IMR-90 (cell line): ENCODE measurements around the gene AGAP1. TPM values are rescaled to one million over a fixed set of nuclear protein-coding genes. Genes with fewer than 3 reads are reported as not detected.
A peak's percentile ranks its signal among the peaks of the same experiment; 100 is the strongest.

Source experiments
- ATAC-seq: fragments of 200-7000 bp; cut with Tn5 transposase; 2 replicates; pipeline ENCODE4 v1.9.1; 2020; ENCODE audit warnings: low read depth, mild to moderate bottlenecking, moderate library complexity
- BruUV-seq: library from RNA; stranded (reverse); fragments of 400-500 nt; replicated peaks from 2 replicates; lab custom pipeline; 2021; lab: Mats Ljungman, UMichigan
- CTCF ChIA-PET: fragments of 300-600 bp; formaldehyde crosslinking; extraction: SDS; loops from one replicate; lab custom pipeline; 2021; ENCODE audit warnings: antibody characterized with exemption; lab: Yijun Ruan, JAX
- POLR2A ChIA-PET: fragments of 300-600 bp; sonication (Branson Sonifier 250); formaldehyde crosslinking; loops from one replicate; lab custom pipeline; 2022; ENCODE audit warnings: antibody characterized with exemption; ENCODE audit not compliant: unreplicated experiment; lab: Charles Lee
- DNase-seq: peaks from one replicate; pipeline ENCODE4 v3.0.0; 2013
- H2AFZ ChIP-seq: replicated peaks from 2 replicates; pipeline ENCODE3; 2013; ENCODE audit warnings: low read length, mild to moderate bottlenecking; ENCODE audit not compliant: poor library complexity
- H2AK5ac ChIP-seq: 2 replicates; pipeline ENCODE4 v1.6.1; 2013; ENCODE audit warnings: low read depth, low read length, inconsistent platforms
- H2AK9ac ChIP-seq: replicated peaks from 2 replicates; pipeline ENCODE3; 2013; ENCODE audit warnings: mild to moderate bottlenecking, low read depth, low read length, moderate library complexity; ENCODE audit not compliant: poor library complexity
- H2BK120ac ChIP-seq: 2 replicates; pipeline ENCODE4 v1.6.1; 2013; ENCODE audit warnings: low read depth, low read length, inconsistent platforms
- H2BK15ac ChIP-seq: 3 replicates; pipeline ENCODE4 v1.6.1; 2013; ENCODE audit warnings: low read depth, low read length, inconsistent platforms
- H2BK20ac ChIP-seq: 2 replicates; pipeline ENCODE4 v1.6.1; 2013; ENCODE audit warnings: low read depth, mild to moderate bottlenecking, inconsistent platforms, low read length, moderate library complexity
- H2BK5ac ChIP-seq: 2 replicates; pipeline ENCODE4 v1.6.1; 2013; ENCODE audit warnings: mild to moderate bottlenecking, low read depth, low read length, inconsistent platforms; ENCODE audit not compliant: poor library complexity, severe bottlenecking
- H3K14ac ChIP-seq: replicated peaks from 2 replicates; pipeline ENCODE4 v1.6.1; 2013; ENCODE audit warnings: low read depth, low read length, inconsistent platforms
- H3K18ac ChIP-seq: 2 replicates; pipeline ENCODE4 v1.6.1; 2013; ENCODE audit warnings: low read depth, low read length, control low read depth
- H3K23ac ChIP-seq: 2 replicates; pipeline ENCODE4 v1.6.1; 2013; ENCODE audit warnings: low read depth, low read length, inconsistent platforms
- H3K27ac ChIP-seq: 2 replicates; pipeline ENCODE4 v1.5.1; 2013; ENCODE audit warnings: mild to moderate bottlenecking, control low read depth, low read length; ENCODE audit not compliant: insufficient read depth
- H3K27me3 ChIP-seq: 2 replicates; pipeline ENCODE4 v1.6.1; 2013; ENCODE audit warnings: low read length; ENCODE audit not compliant: control insufficient read depth, insufficient read depth
- H3K36me3 ChIP-seq: 2 replicates; pipeline ENCODE4 v1.6.1; 2013; ENCODE audit warnings: low read length, mixed read lengths; ENCODE audit not compliant: control insufficient read depth, insufficient read depth
- H3K4ac ChIP-seq: 2 replicates; pipeline ENCODE4 v1.6.1; 2013; ENCODE audit warnings: low read depth, low read length, inconsistent platforms
- H3K4me1 ChIP-seq: 2 replicates; pipeline ENCODE4 v1.6.1; 2013; ENCODE audit warnings: low read length, mixed read lengths; ENCODE audit not compliant: control insufficient read depth, insufficient read depth
- H3K4me2 ChIP-seq: 2 replicates; pipeline ENCODE4 v1.6.1; 2013; ENCODE audit warnings: low read depth, mild to moderate bottlenecking, control low read depth, low read length, moderate library complexity
- H3K4me3 ChIP-seq: 2 replicates; pipeline ENCODE4 v1.5.1; 2013; ENCODE audit warnings: low read depth, mild to moderate bottlenecking, control low read depth, low read length, moderate library complexity; ENCODE audit not compliant: insufficient read depth
- H3K56ac ChIP-seq: 2 replicates; pipeline ENCODE4 v1.6.1; 2013; ENCODE audit warnings: low read length, inconsistent platforms; ENCODE audit not compliant: insufficient read depth; ENCODE audit errors: extremely low read depth
- H3K79me1 ChIP-seq, 2 experiments: 2 replicates each; pipeline ENCODE4 v1.6.1; 2013; ENCODE audit warnings: low read length in 2 of 2, inconsistent platforms in 1 of 2, low read depth in 1 of 2
- H3K9ac ChIP-seq: 2 replicates; pipeline ENCODE4 v1.6.1; 2013; ENCODE audit warnings: low read depth, low read length, control low read depth
- H3K9me1 ChIP-seq: 2 replicates; pipeline ENCODE4 v1.6.1; 2013; ENCODE audit warnings: low read length, inconsistent platforms; ENCODE audit not compliant: insufficient read depth
- H3K9me3 ChIP-seq: 2 replicates; pipeline ENCODE4 v1.6.1; 2013; ENCODE audit warnings: low read length; ENCODE audit not compliant: control insufficient read depth, insufficient read depth
- H4K20me1 ChIP-seq: 2 replicates; pipeline ENCODE4 v1.6.1; 2013; ENCODE audit warnings: low read length, inconsistent platforms; ENCODE audit not compliant: insufficient read depth
- H4K5ac ChIP-seq: 2 replicates; pipeline ENCODE4 v1.6.1; 2013; ENCODE audit warnings: mild to moderate bottlenecking, low read depth, low read length, control low read depth
- H4K8ac ChIP-seq, 2 experiments: 2 replicates each; pipeline ENCODE4 v1.6.1; 2013; ENCODE audit warnings: low read depth in 2 of 2, low read length in 2 of 2, control low read depth in 1 of 2, inconsistent platforms in 1 of 2
- H4K91ac ChIP-seq: 2 replicates; pipeline ENCODE4 v1.6.1; 2013; ENCODE audit warnings: low read depth, low read length, inconsistent platforms; ENCODE audit not compliant: insufficient read depth
- MAFK ChIP-seq: IDR thresholded peaks from 2 replicates; pipeline ENCODE4 v1.6.1; 2012; ENCODE audit warnings: low read depth, low read length, improper control_type of control experiment
- RAD21 ChIP-seq: IDR thresholded peaks from 2 replicates; pipeline ENCODE4 v1.6.1; 2012; ENCODE audit warnings: low read length, improper control_type of control experiment
- WGBS, 2 experiments: methylation state at CpG; one replicate each; pipeline versions ENCODE4 v1.1.5 to v1.1.7; 2013; ENCODE audit warnings: missing lambda C conversion rate in 2 of 2; ENCODE audit not compliant: insufficient read length in 1 of 2; ENCODE audit errors: extremely low coverage in 2 of 2; 5-methylcytosine and 5-hydroxymethylcytosine counted together
- dilution Hi-C: fragments of 300-500 bp; cut with HindIII; formaldehyde crosslinking; loops from one replicate; pipeline ENCODE4 v1.14.3; 2018; ENCODE audit warnings: low sequenced_read_pairs; ENCODE audit not compliant: unreplicated experiment
- in situ Hi-C: fragments of 300-500 bp; cut with MboI; formaldehyde crosslinking; loops from 3 replicates; pipeline ENCODE4 v1.14.3; 2019; ENCODE audit warnings: low sequenced_read_pairs, inconsistent platforms, mixed read lengths
- intact Hi-C: fragments of 100-400 bp; cut with micrococcal nuclease; formaldehyde crosslinking; loops from 2 replicates; pipeline ENCODE4 v1.10.0; 2022
- polyA plus RNA-seq, 3 experiments: library from polyadenylated mRNA; depleted of rRNA; stranded (reverse); fragments of >200 nt; gene quantifications; 2 replicates each; pipeline ENCODE4 v1.2.3, GENCODE V29; 2012; ENCODE audit warnings: low replicate concordance in 1 of 3
- total RNA-seq: library from RNA; depleted of rRNA; stranded (reverse); fragments of >200 nt; gene quantifications from 2 replicates; pipeline ENCODE4 v1.2.3, GENCODE V29; 2012

Gene AGAP1
- total and polyA plus RNA-seq, 2 of the 4 experiments (the other 2 are of a cell fraction) = 15.1 to 16.4 TPM

- TF ChIP-seq RAD21 (no peak), MAFK (peak; percentile 37; the same call in 1 of the 2 replicates)
- H3K27me3 ChIP-seq = peaks cover 17% of the 10 kb centered on the region
- in situ Hi-C loops = no loop called here
- H3K14ac ChIP-seq = no peak overlapping the region
- ChIA-PET POLR2A (no interaction called here), CTCF (no interaction called here)
- H2AK5ac ChIP-seq = no peak overlapping the region
- H3K4ac ChIP-seq = no peak overlapping the region
- no TSS peak for BruUV-seq
- no peak overlapping the region for H3K4me3 ChIP-seq
- WGBS, 2 experiments = 71% methylated on average over 1 of the region's 8 CpGs; no CpG with 5 or more reads in 1 of the 2 experiments
- H4K5ac ChIP-seq = no peak overlapping the region
- no peak overlapping the region for H2AK9ac ChIP-seq
- no peak overlapping the region for H2BK20ac ChIP-seq
- H3K23ac ChIP-seq = no peak overlapping the region
- no peak overlapping the region for H2BK120ac ChIP-seq
- peak overlapping the region; percentile 33 for H2AFZ ChIP-seq
- no peaks in the 10 kb centered on the region for H3K4me1 ChIP-seq
- H3K18ac ChIP-seq = no peak overlapping the region
- no peak overlapping the region for H3K27ac ChIP-seq
- H4K20me1 ChIP-seq = no peaks in the 10 kb centered on the region
- ATAC-seq (no peak), DNase-seq (no peak)
- intact Hi-C loops = no loop called here
- no peak overlapping the region for H3K56ac ChIP-seq
- no peaks in the 10 kb centered on the region for H3K9me3 ChIP-seq
- H3K79me1 ChIP-seq = no peaks in the 10 kb centered on the region
- H4K91ac ChIP-seq = no peak overlapping the region
- dilution Hi-C loops = no loop called here
- H4K8ac ChIP-seq = no peak overlapping the region
- H3K4me2 ChIP-seq = no peak overlapping the region
- no peak overlapping the region for H2BK5ac ChIP-seq
- H3K36me3 ChIP-seq = no peaks in the 10 kb centered on the region
- H3K9ac ChIP-seq = no peak overlapping the region
- no peaks in the 10 kb centered on the region for H3K9me1 ChIP-seq
- H2BK15ac ChIP-seq = no peak overlapping the region
Measured at GRCh38 chr2:235460548-235461047, 33.2 kb upstream of the AGAP1 start.
